Osteocyte (in vitro differentiated cells): Measurements from ENCODE around the gene CUL4A. TPM values are rescaled to one million over a fixed set of nuclear protein-coding genes. Genes with fewer than 3 reads are reported as not detected.

Experiments used
- DNase-seq: peaks from one replicate; pipeline ENCODE4 v3.0.0; 2021; ENCODE audit warnings: mixed read lengths; ENCODE audit not compliant: unreplicated experiment; ENCODE audit errors: extremely low spot score
- H3K27ac Mint-ChIP-seq: one replicate; pipeline ENCODE4 v1.8.0; 2021; ENCODE audit warnings: mild to moderate bottlenecking, mixed read lengths; ENCODE audit not compliant: unreplicated experiment
- H3K27me3 Mint-ChIP-seq: one replicate; pipeline ENCODE4 v1.8.0; 2021; ENCODE audit warnings: mixed read lengths; ENCODE audit not compliant: unreplicated experiment
- H3K36me3 Mint-ChIP-seq: one replicate; pipeline ENCODE4 v1.8.0; 2021; ENCODE audit warnings: mixed read lengths; ENCODE audit not compliant: unreplicated experiment
- H3K4me1 Mint-ChIP-seq: one replicate; pipeline ENCODE4 v1.8.0; 2021; ENCODE audit warnings: mixed read lengths; ENCODE audit not compliant: unreplicated experiment
- H3K4me3 Mint-ChIP-seq: one replicate; pipeline ENCODE4 v1.8.0; 2021; ENCODE audit warnings: mild to moderate bottlenecking, moderate library complexity, mixed read lengths; ENCODE audit not compliant: unreplicated experiment
- H3K9me3 Mint-ChIP-seq: one replicate; pipeline ENCODE4 v1.8.0; 2021; ENCODE audit warnings: mixed read lengths; ENCODE audit not compliant: unreplicated experiment
- CTCF ChIP-seq: fragments of 200-600 bp; sonication (generic); IDR thresholded peaks from 2 replicates; pipeline ENCODE4 v1.5.0; 2021; ENCODE audit warnings: antibody characterized with exemption, mild to moderate bottlenecking, moderate library complexity
- total RNA-seq: library from RNA; stranded (reverse); gene quantifications from 2 replicates; pipeline ENCODE4 v1.2.1, GENCODE V29; 2021

CUL4A gene
- total RNA-seq, 1 donor from 2014 or later = 76.7 TPM

DNA sequence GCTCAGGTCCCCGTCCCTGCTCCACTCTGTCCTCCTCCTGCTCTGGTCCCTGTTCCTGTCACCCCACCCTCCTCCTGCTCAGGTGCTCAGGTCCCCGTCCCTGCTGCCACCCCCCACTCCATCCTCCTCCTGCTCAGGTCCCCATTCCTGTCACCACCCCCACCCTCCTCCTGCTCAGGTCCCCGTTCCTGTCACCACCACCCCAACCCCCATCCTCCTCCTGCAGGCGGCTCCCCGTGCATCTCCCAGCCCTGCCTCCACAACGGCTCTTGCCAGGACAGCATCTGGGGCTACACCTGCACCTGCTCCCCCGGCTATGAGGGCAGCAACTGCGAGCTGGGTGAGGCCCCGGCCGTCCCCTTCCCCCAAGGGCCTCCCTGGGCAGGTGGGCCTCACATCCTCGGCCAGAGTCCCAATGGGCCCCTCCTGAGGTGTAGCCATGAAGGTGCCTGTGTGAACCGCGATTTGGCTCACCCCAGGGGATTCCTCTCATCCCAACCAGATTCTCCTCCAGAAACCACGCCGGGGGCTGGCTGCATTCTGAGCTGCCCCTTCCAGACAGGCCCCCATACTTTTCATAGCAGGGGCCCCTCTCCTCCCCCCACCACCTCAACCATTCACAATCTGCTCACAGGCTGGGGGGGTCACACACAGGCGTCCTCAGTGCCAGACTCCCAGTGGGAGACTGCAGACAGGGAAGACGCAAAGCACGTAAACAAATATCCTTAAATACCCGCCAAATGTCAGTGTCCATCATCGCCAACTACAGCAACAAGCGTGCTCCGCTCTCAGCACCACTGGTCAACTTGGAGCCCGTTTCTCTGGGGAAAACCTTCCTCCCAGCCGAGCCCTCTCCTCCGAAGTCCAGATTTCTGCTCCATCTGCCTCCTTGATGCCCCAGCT, 46.4 kb upstream of the CUL4A start:
- peaks cover 8% of the 10 kb centered on the region for H3K9me3 Mint-ChIP-seq
- no peak overlapping the region for H3K4me3 Mint-ChIP-seq
- DNase-seq = no peak
- H3K36me3 Mint-ChIP-seq = peaks cover 4% of the 10 kb centered on the region
- H3K4me1 Mint-ChIP-seq = peaks cover 15% of the 10 kb centered on the region
- H3K27ac Mint-ChIP-seq = no peak overlapping the region
- H3K27me3 Mint-ChIP-seq = no peaks in the 10 kb centered on the region
- no peak for TF ChIP-seq CTCF

DNA sequence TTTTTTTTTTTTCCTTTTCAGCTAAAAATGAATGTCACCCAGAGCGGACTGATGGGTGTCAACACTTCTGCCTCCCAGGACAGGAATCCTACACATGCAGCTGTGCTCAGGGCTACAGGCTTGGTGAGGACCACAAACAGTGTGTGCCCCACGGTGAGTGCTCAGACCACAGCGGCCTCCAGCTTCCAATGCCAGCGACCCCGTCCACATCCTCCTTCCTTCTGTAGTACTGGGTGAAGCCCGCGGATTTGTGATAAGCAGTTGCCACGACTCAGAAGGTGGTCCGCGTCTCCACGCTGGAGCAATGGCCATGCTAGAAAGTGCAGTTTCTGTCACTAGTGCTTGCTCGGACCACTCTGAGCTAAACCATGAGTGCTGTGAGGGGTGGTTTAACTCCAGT, 44.9 kb upstream of the CUL4A start:
- Mint-ChIP-seq H3K9me3 (peaks cover 8% of the 10 kb centered on the region), H3K4me1 (peaks cover 15% of the 10 kb centered on the region), H3K4me3 (no peak overlapping the region), H3K27ac (no peak overlapping the region), H3K36me3 (peaks cover 14% of the 10 kb centered on the region), H3K27me3 (no peaks in the 10 kb centered on the region)
- no peak for DNase-seq
- TF ChIP-seq CTCF = no peak

DNA sequence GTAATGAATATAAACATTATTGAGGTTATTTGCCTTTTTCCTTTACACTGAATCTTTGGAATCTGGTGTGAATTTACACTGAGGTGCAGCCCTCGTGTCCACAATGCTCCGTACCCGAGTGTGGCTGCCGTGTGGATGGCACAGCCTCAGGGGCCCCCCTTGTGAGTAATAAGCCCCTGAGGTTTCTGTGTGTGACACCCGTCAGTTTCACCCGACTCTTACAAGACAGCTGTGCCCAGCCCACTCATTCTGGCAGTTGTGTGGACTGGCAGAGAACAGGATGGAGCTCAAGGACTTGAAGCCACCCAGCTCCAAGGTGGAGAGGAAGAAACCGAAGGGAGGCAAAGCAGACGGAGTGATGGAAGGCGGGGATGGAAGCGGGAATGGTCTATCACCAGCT, 43.1 kb upstream of the CUL4A start:
- no peaks in the 10 kb centered on the region for H3K27me3 Mint-ChIP-seq
- TF ChIP-seq CTCF = no peak
- H3K9me3 Mint-ChIP-seq = peaks cover 8% of the 10 kb centered on the region
- DNase-seq = no peak
- peaks cover 15% of the 10 kb centered on the region for H3K4me1 Mint-ChIP-seq
- peak overlapping the region; percentile 58 for H3K27ac Mint-ChIP-seq
- H3K36me3 Mint-ChIP-seq = peaks cover 22% of the 10 kb centered on the region
- no peak overlapping the region for H3K4me3 Mint-ChIP-seq

DNA sequence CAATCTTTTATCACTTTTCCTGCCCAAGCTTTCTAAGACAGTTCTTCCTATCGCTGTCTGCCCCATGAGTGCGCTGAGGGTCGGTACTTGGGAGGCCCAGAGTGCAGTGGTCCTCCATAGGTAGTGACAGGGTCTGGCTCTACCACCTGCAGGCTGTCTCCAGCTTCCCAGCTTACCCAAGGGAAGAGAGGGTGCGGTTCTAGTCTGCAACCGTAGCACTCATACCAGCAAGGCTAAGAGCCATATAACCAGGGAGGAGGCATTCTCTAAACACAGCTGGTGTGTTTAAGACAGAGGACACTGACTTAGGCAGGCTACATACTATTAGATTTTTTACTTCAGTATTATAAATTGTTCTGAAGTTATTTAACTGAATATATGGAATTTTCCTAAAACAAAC, 42.7 kb upstream of the CUL4A start:
- Mint-ChIP-seq H3K36me3 (peaks cover 27% of the 10 kb centered on the region), H3K27me3 (no peaks in the 10 kb centered on the region), H3K9me3 (peaks cover 8% of the 10 kb centered on the region), H3K27ac (no peak overlapping the region), H3K4me1 (peaks cover 15% of the 10 kb centered on the region), H3K4me3 (no peak overlapping the region)
- no peak for DNase-seq
- TF ChIP-seq CTCF = no peak

GRCh38 chr13:113167155-113167554, 42.3 kb upstream of the CUL4A start:
- DNase-seq = no peak
- Mint-ChIP-seq H3K36me3 (peaks cover 29% of the 10 kb centered on the region), H3K27me3 (no peaks in the 10 kb centered on the region), H3K27ac (no peak overlapping the region), H3K4me1 (peaks cover 15% of the 10 kb centered on the region), H3K4me3 (no peak overlapping the region), H3K9me3 (peaks cover 8% of the 10 kb centered on the region)
- TF ChIP-seq CTCF = no peak
